Suppressor macrophage (primary cell): ENCODE data around the gene NASP.
A peak's percentile ranks its signal among the peaks of the same experiment; 100 is the strongest.

Experiments
- DNase-seq, 4 experiments: peaks; one replicate each; pipeline ENCODE4 v3.0.0-alpha.2; 2020 to 2022

NASP gene

DNA sequence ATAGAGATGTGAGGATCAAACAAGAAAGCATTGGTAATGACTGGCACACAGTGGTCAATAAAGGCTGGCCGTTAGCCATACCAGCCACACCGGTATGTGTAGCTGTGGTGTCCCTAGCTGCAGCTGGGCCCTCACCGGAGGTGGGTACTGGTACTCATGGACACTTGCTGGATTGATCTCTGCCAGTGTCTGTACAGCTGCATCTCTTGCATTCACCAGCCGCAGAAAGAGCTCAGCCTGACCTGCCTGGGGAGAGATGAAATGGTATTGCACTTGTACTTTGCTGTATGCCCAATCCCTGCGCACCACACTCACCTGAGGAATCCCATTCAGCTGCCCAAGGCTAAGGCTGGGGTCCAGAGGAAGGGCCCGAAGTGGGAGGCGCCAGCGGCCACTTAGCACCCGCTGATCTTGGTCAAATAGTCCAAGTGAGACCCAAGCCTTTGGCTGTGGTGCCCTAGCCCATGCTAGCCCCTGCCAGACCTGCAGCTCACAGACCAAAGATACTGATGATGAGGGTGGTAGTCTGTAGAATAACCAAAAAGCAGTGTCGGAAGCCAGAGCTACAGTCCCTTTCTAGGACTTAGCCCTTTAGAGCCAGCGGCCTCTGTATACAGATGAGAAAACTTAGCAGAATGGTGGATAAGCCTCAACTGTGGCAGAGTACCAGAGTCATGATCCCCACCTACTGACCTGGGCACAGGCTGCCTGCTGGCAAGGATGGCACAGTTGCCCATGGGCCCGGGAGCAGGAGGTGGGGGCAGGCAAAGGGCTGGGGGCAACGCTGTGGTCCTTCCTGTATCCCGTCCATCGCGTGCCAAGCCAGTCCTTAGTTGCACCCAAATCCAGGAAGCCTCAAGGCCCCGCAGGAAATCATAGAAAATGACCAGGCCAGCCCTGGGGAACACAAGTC lies 37.0 kb downstream of the NASP start:
- no peak for DNase-seq

DNA sequence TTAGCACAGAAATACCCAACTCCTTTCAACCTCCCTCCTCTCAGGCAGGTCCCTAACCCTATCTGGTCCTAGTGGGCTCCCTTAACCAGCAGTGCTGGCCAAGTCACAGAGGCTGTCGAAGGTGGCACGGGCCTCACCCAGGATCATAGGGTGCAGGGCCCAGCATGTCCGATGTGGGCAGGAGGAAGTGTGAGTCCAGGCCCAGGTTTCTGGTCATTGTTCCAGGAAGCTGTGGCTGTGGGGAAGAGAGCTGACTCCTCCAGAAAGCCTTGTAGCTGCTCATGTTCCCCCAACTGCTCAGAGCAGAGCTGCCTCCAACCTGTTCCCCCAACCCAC lies 37.6 kb downstream of the NASP start:
- DNase-seq = peak; percentile 32 to 57 (median 56)

DNA sequence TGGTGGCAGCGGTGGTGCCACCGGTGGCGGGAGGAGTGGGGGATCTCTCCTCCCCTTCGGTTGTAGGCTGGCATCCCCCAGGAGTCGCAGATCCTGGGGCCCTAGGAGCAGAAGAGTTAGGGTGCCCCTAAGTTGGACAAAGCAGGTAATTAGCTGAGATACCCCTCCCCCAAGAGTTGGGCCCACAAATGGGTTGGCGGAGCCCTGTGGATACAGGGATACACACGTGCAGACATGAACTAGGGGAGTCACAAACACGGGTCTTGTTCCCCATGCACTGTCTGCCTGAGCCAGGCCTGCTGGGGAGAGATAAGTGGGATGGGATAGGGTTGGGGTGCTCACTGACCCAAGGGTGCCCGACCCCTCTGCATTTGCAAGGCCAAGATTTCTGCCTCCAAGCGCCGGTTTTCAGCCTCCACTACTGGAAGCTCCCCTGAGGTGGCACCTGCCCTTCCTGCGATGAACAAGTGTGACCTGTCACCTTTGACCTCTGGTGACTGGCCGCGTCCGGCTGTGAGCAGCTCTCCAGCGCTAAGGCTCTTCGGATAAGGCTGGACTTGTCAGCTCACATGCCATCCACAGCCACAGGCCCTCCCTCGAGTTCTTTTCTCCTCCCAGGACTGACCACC lies 38.2 kb downstream of the NASP start:
- no peak for DNase-seq

DNA sequence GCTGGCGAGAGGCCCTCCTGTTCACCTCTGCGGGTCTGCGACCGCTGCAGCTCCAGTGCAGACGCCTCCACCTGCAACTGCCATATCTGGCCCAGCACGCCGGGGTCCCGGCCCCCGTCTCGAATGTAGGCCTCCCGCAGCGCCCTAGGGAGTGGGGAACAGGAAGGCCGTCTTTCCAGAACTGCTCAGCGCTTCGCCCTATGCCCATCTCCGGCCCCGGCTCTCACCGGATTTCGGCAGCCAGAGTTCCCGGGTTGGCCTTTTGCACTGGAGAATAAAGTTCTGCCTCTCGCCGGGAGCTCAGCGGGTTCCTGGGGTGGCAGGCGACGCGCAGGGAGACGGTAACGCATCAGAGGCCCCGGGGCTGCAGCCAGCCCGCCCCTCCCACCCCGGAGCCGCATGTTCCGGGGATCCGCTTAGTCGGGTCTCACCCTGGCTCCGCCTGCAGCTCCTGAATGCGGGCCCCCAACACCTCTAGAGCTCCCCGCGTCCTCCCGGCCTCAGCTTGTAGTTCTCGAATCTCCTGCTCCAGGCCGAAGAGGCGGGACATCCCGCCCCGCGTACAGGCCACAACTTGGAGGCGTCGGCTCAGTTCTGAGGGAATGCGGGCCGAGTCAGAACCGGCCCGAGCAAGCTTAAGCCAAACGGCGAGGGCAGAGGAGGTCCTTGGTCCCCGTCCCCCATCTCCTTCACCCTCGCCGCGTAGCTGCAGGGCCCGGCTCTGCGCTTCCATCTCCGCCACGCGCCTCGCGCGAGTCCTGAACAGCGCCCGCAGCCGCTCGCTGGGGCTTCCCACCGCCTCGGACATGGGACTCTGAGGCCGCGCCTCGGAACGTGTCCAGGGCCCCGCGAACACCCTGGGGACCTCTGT lies 38.9 kb downstream of the NASP start:
- DNase-seq = no peak

DNA sequence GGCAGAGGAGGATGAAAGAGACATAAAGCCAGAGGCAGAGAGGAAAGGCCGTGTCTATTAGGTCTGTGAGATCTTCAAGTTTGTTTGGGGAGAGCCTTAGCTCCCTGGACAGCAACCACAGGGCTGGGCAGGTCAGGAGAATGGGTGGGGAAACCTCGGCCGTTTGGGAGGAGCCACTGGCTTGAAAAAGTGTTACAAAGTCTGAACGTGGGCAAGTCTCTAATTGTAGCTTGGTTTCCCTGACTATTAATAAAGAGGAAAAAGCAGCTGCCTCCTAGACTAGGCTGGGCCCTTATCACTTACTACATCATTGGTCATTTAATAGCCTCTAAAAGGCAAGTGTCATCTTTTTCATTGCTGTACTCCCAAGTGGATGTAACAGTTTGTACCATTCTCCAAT lies 40.1 kb downstream of the NASP start, which contains the start of gene CCDC17:
CCDC17 (minus strand) TSS at position 83 of the 400 bp plus-strand sequence. CDS start 145 bp downstream, outside the sequence.
- DNase-seq = no peak

DNA sequence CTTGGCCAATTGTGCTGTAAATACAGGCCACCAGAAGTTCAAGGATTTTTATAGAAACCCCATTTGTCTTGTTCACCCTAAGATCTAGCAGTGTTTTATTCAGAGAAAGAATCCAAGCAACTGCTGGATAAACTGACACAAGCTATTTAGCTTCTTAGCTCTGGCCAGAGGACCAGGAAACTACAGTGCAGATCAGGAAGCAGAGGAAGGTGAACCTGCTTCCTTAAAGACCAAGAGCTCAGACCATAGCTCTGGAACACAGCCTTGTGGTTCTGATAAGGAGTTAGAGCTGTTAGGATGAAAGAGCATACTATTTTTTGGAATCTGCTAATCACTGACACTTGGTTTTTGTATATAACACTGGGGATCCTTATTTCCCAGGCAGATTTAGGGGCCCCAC lies 45.2 kb downstream of the NASP start:
- no peak for DNase-seq

DNA sequence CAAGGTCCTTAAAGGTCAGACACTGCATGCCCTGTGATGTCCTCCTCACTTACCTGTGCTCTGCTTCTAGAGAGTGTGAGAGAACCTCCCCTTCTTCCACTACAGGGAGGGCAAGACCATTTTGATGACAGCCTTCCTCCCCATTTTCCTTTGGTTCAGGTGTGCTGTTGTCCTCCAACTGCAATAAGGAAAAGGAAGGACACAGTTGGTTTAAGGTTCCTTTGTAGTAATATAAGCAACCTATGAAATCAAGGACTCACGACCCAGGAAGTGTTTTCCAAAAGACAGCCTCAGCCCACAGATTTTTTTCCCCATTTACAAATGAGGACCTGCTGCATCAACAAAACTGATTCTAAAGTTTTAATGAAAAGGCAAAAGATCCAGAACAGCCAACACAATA lies 46.6 kb downstream of the NASP start:
- no peak for DNase-seq

DNA sequence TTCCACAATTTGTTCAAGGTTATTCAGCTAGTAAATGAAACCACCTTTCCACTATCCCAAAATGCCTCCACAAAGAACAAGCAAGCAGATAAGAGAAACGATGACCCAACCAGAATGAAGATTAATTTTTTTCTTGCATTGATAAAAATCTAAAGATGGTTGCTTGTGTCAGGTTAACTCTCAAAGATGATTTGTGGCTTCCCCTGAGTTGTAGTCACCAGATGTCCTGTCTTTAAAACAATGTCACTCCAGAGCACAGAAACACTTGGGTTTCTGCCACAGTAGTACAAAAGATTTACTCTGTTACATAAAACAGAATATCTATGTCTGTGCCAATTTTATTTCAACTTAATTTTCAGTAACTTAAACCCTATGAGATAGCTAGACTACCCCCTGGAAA lies 51.4 kb downstream of the NASP start:
- no peak for DNase-seq

DNA sequence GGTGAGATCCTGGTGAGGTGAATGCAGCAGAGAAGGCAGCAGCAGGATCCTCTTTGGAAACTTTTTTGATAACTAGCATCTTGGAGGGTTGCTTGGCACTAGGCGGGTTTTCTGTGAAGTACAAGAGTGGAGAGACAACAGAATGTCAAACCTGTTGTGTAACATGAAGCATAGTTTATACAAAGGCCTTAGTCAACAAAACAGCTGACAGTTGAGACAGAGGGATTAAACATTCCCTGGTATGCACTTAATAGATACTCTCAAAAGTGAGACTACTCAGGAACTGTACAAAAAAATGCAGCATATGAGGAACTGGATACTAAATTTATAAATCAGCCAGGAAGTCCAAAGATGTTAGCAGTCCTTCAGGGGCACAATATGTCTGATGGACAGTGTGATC lies 56.5 kb downstream of the NASP start:
- DNase-seq = no peak

DNA sequence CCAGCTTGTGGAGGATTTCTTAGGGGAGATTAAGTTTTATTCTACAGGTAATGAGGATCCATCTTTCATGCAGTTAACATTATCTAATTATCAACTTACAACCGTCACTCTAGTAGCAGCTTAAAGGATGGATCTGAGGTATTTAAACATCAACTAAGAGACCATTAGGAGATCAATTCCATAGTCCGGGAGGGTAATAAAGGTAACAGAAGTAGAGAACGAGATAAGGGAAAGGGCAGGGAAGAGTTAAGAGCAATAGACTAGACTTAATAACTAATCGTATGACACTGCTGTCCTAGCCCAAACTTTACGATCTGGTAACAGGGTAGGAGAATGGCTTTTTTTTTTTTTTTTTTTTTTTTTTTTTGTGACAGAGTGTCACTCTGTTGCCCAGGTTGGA lies 59.5 kb downstream of the NASP start:
- no peak for DNase-seq

DNA sequence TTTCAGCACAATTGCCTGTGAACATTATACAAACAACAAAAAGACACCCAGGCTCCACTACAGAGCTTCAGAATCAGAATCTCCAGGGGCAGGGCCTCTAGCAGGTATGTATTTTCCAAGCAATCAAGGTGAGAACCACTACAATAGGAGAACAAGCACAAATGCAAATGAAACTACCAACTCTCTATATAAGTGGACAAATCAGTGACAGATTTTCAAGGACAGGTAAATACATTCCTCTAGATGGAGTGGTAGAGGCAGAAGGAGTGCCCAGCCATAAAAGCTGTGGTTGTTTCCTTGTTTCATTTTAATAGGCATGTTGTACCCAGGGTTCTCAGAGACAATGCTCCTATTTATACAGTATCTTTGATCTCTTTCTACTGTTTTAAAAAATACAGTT lies 60.1 kb downstream of the NASP start:
- no peak for DNase-seq

DNA sequence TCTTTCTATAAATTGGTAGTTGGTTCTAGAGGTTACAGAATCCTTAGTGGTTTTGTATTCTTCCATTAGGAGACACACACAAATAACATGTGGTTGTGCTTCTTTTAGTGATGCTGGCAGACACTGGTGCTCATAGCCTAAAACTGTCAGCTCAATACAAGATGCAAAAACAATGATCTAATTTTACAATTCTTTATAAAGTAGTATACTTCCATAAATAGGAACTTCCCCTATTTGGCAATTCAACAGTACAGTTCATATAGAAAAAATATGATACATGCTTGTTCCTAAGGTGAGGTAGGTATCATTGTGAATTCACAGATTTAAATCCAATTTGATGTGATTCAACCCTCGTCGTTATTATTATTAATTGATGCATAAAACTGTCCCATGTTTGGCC lies 60.8 kb downstream of the NASP start:
- DNase-seq = peak in 2 of 4 experiments; percentile 25 to 43

DNA sequence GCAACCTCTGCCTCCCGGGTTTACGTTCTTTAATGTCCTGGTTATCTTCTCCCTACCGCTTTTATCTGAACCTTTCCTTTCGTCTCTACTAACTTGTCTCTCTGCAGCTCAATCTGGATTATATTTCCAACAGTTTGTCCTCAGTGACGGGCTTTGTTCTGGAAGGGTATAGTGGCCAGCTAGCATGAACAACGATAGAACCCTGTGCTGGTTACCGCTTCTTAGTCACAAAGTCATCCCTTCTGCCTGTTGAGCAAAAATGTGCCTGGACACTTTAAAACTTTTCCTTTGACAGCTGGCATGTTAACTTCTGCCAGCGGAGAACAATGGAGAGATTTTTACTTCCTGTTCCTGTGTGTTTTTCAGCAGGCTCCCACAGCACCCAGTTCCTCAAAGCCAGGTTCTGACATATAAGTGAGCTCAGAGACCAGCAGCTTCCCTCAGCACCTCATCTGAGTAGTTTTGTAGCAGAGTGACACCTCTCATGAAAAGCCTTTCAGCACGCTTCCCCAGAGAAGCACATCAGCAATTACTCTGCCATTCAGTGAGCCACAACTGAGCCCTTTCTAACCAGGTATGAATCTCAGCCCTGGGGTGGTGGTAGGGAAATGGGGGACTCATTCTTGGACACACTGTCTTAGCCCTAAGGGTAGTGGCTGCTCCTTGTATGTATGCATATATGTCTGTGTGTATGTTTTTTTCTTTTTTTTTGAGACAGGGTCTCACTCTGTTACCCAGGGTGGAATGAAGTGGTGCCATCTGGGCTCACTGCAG lies 63.6 kb downstream of the NASP start:
- peak; percentile 84 to 93 (median 86) for DNase-seq

DNA sequence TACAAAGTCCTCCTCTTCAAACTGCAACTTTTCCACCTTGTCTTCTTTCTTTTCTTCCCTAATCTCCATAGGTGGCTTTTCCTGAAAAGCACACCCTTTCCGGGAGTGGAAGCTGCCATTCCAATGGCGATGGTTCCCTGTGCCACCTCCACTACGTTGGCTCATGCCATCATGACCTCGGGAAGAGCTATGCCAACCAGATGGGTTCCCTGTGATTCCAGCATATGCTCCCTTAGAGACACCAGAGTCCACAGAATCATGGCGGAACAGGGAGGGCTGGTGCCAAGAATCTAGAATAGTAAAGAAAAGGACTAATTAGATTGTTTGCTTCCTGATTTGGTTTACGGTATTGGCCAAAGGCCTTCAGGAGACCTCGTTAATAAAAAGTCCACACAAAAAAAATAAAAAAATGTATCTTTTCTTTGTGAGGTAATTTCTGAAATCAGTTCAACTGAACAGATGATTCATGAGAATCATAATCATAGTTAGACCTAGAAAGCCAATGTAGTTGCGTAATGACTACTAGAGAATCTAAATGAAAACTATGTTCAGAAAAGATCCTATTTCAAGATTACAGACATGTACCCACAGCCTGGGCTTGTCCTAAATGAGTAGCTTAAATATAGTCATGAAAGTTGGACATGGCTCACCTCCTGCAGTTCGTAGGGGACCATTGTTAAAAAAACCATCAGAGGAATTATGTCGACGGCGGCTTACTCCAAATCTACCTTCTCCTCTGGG lies 70.9 kb downstream of the NASP start:
- DNase-seq = no peak

DNA sequence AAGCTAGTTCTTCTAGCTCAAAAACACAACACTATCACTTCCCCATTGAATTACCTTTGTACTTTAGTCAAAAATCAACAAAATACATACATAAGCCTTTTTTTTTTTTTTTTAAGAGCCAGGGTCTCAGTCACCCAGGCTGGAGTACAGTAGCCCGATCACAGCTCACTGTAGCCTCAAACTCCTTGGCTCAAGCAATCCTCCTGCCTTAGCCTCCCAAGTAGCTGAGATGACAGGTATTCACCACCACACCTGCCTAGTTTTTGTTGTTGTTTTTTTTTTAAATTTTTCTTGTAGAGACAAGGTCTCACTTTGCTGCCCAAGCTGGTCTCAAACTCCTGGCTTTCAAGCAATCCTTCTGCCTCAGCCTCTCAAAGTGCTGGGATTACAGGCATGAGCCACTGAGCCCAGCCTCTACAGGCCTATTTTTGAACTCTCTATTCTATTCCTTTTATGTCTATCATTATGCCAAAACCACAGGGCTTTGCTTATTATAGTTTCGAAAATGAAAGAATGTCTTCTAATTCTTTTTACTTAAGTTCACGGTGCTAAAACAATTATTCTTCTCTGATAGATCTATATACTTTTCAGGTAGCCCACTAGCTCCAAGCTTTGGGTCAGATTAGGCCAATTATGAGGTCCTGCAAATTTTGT lies 72.9 kb downstream of the NASP start:
- DNase-seq = no peak

DNA sequence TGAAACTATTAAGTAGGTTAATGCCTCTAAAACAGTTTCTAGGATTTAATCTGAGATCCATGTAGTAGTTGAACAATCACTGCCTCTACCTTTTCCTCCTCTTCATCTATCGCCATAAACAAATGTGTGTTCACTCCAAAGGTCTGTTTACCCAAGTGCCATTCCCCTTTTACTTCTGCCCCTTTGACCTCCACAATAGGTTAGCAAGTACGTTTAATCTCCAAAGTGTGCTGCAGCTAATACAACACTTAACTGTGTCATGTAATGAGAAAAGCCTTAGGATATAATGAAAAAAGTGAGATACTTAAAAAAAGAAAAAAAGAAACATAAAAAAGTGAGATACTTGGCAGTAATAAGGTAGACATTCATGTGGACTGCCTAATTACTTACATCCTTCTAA lies 74.3 kb downstream of the NASP start:
- DNase-seq = no peak

DNA sequence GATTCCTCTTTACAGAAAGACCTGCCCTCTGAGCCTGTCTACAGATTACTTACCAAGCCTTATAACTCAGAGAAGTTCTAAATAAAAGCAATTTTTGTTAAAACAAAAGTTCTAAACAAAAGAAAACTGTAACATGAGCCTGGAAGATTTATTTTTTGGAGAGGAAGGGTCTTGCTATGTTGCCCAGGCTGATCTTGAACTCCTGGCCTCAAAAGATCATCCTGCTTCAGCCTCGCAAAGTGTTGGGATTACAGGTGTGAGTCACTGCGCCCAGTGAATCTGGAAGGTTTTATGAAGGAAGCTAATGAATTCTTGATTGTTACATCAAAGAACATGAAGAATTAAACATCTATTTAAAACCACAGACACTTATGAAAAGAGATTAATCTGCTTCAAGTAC lies 75.4 kb downstream of the NASP start:
- no peak for DNase-seq

DNA sequence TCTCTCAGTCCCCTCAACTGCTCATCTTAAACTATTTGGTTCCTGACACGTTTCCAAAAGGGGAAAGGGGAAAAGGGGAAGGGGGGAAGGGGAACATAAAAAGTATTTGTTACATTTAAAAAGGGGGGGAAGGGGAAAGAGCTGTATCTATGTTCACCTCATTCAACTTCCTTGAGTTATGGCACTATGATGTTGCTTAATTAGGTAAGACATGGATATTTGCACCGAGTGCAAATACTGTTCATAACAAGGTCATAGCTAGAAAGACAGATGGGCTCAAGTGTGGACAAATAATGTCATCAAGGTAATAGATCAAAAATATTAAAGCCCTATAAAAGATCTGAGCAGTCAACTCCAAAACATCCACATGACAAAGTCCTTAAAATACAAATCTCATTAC lies 76.5 kb downstream of the NASP start:
- no peak for DNase-seq

DNA sequence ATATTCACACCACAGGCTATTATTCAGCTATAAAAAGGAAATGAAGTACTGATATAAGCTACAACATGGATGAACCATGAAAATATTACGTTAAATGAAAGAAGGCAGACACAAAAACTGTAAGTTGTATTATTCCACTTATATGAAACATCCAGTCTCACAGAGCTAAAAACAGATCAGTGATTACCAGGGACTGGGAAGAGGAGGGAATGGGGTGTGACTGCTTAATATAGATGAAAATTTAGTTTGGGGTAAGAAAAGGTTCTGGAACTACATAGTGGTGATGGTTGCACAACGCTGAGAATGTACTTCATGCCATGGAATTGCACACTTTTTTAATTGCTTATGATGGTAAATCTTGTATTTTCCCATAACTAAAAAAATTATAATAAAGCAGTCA lies 83.0 kb downstream of the NASP start:
- no peak for DNase-seq

DNA sequence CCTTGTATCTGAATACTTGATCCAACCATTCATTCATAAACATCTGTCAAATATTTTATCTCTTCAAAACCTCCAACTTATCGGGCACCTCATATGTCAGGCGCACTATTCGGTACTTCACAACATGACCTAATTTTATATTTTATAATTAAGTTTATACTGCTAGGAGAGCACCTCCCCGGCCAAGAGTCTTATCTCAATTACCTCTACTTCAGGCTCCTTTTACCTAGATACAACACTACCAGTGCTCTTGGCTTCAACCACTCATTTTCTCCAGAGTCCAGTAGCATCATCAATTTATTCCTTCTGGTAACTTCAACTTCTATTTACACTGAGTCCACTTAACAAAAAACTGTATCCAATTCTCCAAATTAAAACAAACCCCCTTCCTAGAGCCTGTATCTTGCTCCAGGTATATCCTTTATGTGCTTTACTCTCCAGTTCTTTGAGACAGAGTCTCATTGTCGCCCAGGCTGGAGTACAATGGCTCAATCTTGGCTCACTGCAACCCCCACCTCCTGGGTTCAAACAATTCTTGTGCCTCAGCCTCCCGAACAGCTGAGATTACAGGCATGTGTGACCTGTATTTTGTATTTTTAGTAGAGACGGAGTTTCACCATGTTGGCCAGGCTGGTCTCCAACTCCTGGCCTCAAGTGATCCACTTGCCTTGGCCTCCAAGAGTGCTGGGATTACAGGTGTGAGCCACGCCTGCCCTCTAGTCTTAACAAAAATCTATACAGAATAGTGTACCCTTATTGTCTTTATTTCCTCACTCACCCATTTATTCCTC lies 83.7 kb downstream of the NASP start:
- no peak for DNase-seq
